Measurements from ENCODE around the gene SLC7A9.

SLC7A9 gene

DNA sequence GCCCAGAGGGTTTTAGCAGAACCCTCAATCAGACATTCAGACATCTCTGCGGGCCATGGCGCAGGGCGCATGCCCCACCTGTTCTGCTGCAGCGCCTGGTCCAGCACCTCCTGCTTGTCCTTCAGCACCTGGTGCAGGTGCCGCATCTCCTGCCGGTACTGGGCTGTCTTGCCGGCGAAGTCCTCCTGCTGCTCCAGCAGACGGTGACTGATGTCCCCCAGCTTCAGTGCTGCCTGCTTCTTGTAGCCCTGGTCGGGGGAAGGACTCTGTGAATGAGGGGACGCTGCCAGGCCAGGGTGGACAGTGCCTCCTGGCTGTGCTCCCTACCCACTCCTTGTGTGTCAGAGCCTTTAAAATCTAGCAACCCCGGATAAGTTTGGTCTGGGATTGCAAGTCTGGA lies 12.2 kb upstream of the SLC7A9 start:
- DNase-seq: no peak

DNA sequence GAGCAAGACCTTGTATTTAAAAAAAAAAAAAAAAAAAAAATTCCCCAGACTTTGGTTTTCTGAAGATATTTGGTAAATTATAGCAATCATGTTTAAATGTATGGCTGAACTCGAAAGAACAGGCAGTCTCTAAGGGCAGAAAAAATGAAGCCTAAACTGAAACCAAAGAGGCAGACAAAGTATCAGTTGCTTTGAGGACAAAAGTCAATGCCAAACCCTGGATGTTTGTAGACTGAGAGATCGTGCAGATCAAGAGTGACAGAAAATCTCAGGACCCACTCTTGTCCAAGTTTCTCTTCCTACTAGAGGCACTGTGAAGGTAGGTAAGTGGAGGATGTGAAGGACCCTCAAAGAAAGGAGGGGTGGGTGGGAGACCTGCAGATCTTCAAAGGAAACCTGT lies 11.1 kb upstream of the SLC7A9 start:
- DNase-seq: no peak

DNA sequence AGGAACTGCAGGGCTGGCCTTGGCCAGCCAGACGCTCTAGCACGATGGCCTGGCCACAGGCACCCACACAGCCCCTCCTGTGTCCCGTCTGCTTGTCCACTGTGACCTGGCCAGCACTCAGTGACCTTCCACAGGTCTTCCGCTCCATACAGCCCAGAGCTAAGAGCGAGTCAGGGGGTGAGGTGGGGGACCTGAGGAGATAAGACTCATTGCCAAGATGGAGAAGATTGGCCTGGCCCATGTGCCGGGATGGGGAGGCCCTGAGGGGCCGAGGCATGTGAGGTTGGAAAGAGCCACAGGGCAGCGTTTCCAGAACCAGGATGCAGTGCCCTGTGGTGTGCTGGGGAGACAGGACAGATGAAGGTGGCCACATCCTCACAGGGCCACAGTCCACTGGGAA lies 10.2 kb upstream of the SLC7A9 start:
- no peak for DNase-seq

DNA sequence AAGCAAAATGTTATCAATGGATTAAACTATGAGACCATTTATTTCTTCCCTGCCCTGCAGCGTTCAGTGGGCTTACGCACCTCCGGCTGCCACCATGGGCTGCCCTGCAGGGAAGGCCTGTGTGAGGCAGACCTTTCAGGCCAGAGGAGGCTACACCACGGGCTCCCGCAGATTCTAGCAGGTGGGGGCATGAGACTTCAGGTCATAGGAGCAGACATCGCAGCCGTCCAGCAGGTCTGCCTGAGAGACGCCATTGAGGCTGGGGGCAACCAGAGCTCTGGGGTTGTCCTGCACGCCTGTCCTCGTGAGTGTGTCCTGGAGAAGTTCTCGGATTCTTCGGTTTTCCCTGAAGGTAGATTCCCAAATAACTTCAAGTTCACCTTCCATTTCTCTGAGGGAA lies 9.4 kb upstream of the SLC7A9 start:
- DNase-seq: no peak

DNA sequence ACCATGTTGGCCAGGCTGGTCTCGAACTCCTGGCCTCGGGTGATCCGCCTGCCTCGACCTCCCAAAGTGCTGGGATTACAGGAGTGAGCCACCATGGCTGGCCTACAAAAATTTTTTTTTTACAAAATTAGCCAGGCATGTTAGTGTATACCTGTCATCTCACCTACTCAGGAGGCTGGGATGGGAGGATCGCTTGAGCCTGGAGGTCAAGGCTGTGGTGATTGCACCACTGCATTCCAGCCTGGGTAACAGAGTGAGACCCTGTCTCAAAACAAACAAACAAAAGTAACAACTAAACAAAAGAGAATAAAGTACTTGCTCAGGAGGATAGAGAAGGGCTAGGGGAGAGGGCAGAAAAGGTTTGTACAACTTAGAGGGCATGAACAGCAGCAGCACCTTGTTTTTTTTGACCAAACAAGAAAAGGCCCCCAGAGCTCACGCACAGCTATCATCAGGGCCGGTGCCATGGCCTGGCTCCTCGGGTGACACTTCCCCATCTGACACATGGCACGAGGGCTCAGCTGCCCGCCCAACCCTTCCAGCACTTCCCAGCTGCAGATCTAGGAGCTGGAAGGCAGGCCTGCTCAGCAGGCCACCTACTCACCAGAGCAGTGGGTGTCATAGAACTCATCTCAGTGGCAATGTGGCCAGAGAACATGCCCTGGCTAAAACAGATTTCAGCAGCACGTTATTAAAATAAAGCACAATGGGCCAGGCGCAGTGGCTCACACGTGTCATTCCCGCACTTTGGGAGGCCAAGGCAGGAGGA lies 8.6 kb upstream of the SLC7A9 start:
- DNase-seq: no peak

DNA sequence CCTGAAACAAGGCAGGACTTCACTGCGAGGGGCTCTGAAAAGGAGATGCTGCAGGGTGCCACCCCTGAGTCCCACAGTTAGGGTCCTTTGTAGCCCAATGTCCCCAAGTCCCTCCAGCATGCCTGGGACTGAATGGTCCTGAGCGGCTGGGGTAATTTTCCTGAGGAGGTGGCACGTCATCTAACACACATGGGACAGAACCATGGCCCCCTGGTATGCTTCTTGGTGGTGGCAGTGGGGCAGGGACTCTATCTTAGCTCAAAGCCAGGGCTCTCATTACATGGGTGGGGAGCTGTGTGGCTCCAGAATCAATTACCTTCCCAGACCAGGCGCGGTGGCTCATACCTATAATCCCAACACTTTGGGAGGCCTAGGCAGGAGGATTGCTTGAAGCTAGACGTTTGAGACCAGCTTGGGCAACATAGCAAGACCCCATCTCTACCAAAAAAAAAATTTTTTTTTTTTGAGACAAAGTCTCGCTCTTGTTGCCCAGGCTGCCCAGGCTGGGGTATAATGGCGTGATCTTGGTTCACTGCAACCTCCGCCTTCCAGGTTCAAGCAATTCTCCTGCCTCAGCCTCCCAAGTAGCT lies 7.9 kb upstream of the SLC7A9 start:
- DNase-seq: no peak

DNA sequence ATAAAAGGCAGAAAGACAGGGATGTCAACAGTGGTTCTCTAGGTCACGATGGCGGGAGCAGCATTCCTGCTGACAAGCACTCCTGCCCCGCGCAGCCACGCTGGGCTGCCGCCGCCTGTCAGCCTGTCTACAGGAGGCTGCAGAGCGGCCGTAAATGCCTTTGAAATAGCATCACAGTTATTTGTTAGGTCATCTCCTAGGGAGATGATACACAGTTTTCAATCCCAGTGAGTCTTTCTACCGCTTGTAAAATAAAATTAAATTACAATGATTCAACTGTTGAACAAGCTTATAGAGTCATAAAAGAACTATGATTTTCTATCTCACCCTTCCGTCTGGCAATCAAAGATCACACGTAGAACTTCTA lies 7.3 kb upstream of the SLC7A9 start:
- no peak for DNase-seq

DNA sequence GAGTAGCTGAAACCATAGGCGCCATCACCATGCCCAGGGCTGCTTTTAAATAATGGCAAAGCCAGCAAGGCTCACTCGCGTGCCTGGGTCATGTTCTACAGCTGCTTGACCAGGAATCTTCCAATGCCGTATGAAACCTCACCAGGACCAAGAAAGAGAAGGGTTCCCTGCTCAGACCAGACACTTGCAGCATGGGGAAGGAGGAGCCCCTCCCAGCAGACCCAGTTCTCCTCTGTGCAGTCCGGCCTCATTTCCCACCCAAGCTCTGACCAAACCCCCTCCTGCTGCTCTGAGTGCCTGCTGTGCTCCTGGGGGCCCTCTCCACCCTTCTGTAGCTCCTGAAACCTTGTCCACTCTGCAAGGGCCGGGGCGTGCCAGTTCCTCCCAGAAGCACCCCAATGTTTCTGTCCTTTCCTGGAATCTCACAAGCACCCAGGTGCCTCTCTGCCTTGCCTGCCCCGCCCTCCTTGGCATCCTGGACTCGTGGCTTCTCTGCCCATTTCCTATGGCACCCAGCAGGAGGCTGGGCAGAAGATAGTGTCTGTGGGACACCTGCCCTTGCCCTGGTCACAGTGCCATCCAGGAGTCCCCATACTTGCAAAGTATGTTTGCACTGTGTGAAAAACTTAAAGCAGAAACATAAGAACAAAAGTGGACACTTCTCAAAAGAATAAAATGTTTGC lies 6.8 kb upstream of the SLC7A9 start:
- no peak for DNase-seq

DNA sequence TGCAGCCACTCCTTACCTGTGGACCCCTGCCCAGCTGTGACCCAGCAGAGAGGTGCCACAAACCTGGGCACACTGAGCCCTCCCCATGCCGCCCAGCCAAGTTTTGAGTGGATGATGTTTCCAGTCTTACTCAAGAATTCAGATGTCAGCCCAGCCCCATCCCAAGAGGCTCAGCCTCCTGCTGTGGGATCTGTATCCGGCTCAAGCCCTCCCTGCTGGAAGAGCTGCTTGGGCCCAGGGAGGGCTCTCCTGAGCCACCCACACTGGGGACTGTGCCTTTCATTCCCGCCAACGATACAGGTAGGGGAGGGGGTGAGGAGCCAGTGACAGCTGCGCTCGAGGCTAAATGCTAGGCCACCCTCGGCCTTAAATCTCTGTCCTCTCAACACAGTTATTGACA lies 5.9 kb upstream of the SLC7A9 start:
- DNase-seq: no peak

DNA sequence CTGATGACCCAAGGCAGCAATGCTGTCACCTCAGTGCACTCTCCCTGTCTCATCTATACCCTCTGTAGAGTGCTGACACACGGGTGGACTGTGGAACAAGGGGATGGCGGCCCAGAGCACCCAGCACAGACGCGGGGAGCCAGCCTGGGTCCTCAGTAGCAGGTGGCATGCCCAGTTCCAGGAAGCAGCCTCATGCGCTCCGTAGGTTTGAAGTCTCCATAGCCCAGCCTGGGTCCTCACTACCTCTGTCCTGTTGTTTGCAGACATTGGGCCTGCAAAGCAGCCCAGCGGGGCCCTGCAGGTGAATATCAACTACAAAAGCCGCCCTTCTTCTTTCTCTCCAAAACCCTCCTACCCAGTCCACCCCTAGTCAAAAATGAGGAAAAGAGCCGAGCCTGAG lies 5.0 kb upstream of the SLC7A9 start:
- DNase-seq: no peak

DNA sequence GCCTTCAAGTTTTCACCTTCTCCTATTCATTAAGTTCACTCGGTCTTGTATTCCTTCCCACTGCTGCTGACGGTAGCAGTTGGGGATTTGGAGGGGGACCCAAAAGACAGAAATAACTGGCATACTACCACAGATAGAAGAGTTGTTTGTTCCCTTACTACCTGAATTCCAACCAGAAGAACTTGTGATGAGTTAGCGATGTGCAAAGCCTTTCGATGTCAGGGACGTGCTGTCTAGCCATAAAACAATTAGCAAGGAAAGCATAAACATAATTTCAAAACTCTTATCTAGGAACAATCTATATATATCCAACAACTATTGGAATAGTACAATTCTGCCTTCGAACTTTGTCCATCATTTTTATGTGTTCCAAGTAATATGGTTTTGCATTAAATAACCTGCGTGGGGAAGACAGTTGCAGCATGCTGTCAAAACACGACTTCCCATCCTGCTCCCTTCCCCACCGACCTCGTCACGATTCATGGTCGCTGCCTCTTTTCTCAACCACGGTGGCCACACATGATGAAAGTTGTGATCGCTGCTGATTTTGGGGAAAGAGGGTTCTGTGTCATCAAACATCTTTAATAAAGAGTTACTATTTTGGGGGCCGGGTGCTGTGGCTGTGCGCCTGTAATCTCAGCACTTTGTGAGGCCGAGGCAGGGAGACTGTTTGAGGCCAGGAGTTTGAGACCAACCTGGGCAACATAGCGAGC lies 3.8 kb upstream of the SLC7A9 start:
- peak; percentile 61 for DNase-seq

DNA sequence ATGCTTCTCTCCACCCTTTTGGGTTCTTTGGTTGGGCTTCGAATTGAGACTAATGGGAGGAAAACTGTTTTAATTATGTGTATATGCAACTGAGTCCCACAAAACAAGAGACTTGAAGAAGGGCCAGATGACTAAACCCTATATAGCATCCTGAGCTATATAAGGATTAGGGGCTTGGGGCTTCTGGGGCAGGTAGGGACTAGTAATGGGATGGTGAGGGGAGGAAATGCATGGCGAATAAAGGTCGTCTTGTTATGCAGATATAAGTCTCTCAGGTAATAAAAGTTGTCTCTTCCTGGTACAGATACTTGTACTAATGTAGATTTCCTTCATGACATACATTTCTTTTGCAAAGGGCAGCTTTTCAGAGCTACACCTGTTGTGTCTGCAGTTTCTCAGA lies 2.8 kb upstream of the SLC7A9 start:
- DNase-seq: no peak

DNA sequence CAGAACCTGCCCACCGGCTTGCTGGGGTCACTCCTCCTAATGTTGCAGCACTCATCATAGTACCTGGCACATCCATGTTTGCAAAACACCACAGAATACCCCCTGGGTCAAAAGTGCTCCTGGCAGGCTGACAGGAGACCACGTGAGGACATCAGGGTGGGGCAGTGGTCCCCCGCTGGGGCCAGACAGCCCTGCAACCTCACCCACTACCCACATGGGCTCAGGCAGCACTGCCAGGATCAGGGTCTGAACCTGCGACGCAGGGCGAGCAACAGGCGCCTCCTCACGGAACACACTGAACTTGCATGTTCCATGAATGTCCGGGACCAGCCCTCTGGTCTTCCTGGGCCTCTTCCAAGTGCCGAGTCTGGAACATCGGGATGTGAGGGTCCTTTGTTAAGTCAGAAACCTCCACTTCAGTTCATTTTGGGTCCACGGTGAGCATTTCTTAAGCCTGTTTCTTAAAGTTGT lies 1.4 kb upstream of the SLC7A9 start:
- DNase-seq: no peak

DNA sequence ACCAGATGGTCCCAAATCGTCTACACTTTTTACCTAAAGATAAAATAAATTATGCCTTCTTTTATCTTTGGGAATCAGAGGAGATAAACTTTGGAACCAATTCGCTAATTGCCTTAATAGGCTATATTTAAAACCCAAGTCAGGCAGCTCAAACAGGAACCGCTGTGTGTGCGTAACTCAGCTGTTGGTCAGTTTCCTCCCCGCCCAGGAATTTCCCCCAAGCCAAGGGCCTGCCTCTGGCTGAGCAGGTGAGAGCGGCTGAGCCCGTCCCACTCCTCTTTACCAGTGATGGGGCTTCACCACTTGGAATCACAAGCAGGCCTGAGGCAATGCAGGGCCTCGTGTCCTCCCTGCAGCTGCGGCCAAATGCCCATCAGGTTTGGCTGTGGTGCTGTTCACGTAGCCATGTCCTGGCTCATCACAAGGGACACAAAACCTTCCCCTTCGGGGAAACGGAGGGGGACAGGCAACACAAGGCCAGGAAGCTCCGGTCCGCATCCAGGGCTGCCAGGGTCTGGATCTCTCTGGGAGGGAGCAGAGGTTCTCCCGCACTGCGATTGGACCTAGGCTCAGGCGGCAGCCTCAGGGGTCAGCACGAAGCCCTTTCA lies 503 bp upstream of the SLC7A9 start:
- no peak for DNase-seq

DNA sequence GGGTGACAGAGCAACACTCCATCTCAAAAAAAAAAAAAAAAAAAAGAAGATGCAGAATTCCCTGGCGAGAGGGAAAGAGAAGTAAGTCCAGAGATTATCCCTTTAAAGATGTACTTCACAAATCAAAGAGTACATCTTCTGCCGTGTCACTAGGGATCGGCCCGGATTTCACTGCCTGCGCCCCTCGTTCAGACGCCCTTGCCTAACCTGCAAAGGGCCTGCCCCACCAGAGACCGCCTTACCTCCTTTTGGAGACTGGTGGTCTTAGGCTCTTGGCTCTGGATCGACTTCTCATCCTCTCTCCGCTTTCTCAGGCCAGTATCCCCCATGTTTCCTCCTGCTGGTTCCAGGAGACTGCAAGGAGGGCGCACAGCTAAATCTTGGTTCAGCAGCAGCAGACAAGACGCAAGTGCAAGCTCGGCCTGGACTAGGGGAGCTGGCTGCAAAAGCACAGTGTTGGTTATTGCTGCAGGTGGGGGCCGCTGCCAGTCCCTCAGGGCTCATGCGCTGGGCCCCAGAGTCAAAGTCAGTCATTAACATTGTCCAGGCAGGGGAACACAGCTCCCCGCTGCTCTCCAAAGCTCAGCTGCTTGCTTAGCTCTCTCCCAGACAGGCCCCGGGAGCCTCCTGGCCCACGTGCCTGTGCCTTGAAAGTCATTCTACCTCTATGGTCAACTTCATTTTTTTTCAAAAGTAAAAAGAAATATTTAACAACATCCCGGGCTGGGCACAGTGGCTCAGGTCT lies 1.2 kb downstream of the SLC7A9 start:
- DNase-seq: peak; percentile 36

DNA sequence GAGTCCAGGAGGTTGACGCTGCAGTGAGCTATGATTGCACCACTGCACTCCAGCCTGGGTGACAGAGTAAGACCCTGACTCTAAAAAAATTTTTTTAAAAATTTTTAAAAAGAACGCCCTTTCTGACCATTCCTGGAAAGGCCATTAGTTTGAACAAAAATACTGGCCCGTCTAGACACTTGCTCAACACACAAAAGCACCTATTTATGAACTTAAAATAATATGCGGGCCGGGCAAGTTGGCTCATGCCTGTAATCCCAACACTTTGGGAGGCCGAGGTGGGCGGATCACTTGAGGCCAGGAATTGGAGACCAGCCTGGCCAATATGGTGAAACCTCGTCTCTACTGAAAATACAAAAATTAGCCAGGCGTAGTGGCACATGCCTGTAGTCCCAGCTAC lies 2.1 kb downstream of the SLC7A9 start:
- DNase-seq: peak; percentile 13

DNA sequence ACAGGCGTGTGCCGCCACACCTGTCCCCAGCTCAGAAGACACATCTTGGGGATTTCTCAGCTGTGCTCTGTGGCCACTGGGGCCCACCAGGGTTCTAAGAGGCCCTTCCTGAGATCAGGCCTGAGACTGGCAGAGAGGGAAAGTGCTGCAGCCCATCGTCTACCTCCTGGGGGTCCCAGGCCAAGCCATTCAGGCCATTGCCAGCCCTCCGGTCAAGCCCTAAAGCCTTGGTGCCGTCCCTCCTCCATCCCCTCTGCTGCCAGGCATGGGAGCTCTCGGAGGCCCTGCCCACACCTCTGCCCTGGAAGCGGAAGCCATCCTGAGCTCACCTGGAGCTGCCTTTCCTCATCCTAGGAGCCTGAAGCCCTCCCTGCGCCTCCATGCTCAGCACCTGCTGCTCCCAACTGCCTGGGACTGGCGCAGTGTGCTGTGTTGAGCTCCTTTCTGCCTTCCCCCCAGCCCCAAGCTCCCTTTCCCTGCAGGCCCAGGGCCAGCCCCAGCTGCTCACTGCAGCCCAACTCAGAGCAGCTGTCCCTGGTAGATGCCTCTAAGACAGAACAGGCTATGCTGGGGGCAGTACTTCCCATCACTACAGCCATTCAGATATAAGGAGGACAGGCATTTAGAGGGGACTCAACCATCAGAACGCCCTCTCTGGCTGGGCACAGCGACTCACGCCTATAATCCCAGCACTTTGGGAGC lies 2.9 kb downstream of the SLC7A9 start:
- peak; percentile 42 for DNase-seq

DNA sequence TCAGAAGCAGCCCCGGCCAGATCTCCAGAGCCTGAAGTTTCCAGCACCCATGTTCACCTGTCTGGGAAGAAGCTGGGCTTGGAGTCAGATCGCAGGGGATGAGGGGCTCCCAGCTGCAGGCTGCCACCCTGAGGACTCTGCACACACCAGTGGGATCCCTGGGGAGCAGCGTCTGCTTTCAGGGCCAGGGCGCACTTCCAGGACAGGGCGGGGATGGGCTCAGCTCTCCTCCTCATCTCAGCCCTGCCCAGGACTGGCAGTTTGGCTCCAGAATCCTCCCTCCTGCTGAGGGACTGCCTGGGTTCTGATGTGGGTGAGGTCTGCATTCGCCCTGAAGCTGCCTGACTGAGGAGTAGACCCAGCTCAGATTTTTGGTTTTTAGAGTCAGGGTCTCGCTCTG lies 3.5 kb downstream of the SLC7A9 start:
- DNase-seq: no peak

DNA sequence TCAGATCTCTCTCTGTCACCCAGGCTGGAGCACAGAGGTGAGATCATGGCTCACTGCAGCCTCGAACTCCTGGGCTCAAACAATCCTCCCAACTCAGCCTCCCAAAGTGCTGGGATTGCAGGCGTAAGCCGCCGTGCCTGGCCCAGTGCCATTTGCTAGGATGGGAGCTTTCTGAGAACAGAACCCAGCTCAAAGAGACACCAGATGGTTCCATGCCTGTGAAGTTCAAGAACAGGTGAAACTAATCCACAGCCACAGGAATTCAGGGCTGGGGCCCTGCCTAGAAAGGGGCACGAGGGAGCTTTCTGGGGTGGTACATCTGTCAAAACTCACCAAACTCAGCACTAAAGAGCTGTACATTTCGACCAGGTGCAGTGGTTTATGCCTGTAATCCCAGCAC lies 4.2 kb downstream of the SLC7A9 start:
- DNase-seq: no peak

DNA sequence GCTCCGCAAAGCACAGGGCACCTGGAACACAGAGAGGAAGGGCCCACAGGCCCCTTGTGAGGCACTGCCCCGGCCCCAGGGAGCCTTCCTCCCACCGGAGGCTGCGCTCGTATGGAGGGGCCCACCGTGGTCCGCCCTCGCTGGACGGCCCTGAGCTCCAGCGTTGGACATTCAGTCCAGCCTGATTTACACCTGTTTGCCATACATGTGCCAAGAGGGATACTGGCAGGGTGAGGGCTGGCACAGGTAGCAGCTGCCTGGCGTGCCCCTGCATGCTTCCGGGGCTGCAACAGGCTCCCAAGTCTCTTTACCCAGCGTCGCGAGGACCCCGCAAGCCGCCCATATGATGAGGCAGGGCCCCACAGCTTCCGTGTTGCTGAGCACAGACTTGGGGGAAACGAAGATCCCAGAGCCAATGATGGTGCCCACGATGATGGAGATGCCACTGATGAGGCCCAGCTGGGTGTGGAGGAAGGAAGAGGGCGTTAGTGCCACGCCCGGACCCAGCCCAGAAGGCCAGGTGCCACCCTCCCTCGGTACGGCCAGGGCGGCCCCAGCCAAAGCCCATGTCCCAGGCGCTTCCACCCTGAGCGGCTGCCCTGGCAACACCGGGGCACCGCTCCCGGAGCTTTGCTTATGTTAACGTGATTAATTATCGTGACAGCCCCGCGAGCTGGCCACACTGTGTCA lies 5.1 kb downstream of the SLC7A9 start:
- no peak for DNase-seq

DNA sequence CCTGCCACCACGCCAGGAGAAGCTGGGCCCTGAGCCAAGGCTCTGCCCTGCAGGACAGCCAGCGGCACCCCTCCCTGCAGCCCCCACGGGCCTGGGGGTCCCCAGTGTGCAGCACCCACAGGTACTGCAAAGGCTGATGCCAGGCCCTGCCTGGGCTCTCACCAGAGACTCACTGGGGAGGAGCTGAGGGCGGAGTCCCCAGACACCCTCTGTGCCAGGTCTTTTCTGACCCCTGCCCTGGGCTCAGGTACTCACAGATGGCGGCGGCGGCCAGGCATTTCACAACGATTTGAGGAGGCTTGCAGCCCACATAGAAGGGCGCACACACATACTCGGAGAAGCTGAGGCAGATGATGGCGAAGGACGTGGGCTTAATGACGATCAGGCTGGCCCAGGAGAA lies 5.7 kb downstream of the SLC7A9 start:
- DNase-seq: no peak
